GM23248 (cell line): ENCODE data around the gene PHKA1. TPM values are rescaled to one million over a fixed set of nuclear protein-coding genes. Genes with fewer than 3 reads are reported as not detected.

ENCODE experiments used
- DNase-seq: peaks from one replicate; pipeline ENCODE4 v3.0.0-alpha.2; 2015
- H2AFZ ChIP-seq: fragments of 200-600 bp; sonication (generic); 2 replicates; pipeline ENCODE4 v1.6.1; 2016; ENCODE audit warnings: antibody characterized with exemption
- H3F3A ChIP-seq: fragments of 200-600 bp; sonication (generic); 2 replicates; pipeline ENCODE4 v1.6.1; 2016; ENCODE audit warnings: mild to moderate bottlenecking, antibody characterized with exemption, mixed run types; ENCODE audit not compliant: insufficient read depth
- H3K27ac ChIP-seq: fragments of 200-600 bp; sonication (generic); 2 replicates; pipeline ENCODE4 v1.5.1; 2016; ENCODE audit warnings: mild to moderate bottlenecking
- H3K27me3 ChIP-seq: fragments of 200-600 bp; sonication (generic); replicated peaks from 2 replicates; pipeline ENCODE4 v1.6.1; 2016; ENCODE audit warnings: mild to moderate bottlenecking; ENCODE audit not compliant: insufficient read depth
- H3K36me3 ChIP-seq: fragments of 200-600 bp; sonication (generic); 2 replicates; pipeline ENCODE4 v1.6.1; 2016; ENCODE audit warnings: low read depth, mild to moderate bottlenecking
- H3K4me1 ChIP-seq: fragments of 200-600 bp; sonication (generic); 2 replicates; pipeline ENCODE4 v1.6.1; 2016; ENCODE audit warnings: mild to moderate bottlenecking; ENCODE audit not compliant: insufficient read depth
- H3K4me2 ChIP-seq: fragments of 200-600 bp; sonication (generic); one replicate; pipeline ENCODE4 v1.6.1; 2016; ENCODE audit warnings: mild to moderate bottlenecking; ENCODE audit not compliant: unreplicated experiment
- H3K4me3 ChIP-seq: fragments of 200-600 bp; sonication (generic); 2 replicates; pipeline ENCODE4 v1.5.1; 2016; ENCODE audit warnings: mild to moderate bottlenecking
- H3K79me2 ChIP-seq: fragments of 200-600 bp; sonication (generic); 2 replicates; pipeline ENCODE4 v1.6.1; 2016; ENCODE audit warnings: mild to moderate bottlenecking; ENCODE audit not compliant: insufficient read depth
- H3K9ac ChIP-seq: fragments of 200-600 bp; sonication (generic); 2 replicates; pipeline ENCODE4 v1.6.1; 2016; ENCODE audit warnings: mild to moderate bottlenecking
- H3K9me2 ChIP-seq: fragments of 200-600 bp; sonication (generic); 2 replicates; pipeline ENCODE4 v1.6.1; 2016; ENCODE audit warnings: mixed run types, mild to moderate bottlenecking, moderate library complexity; ENCODE audit not compliant: insufficient read depth
- H3K9me3 ChIP-seq: fragments of 200-600 bp; sonication (generic); one replicate; pipeline ENCODE4 v1.6.1; 2017; ENCODE audit warnings: low read depth
- H4K20me1 ChIP-seq: fragments of 200-600 bp; sonication (generic); 2 replicates; pipeline ENCODE4 v1.6.0; 2016; ENCODE audit not compliant: insufficient read depth
- EZH2 ChIP-seq: fragments of 200-600 bp; sonication (generic); IDR thresholded peaks from 2 replicates; pipeline ENCODE4 v1.6.1; 2018; ENCODE audit warnings: antibody characterized with exemption, mild to moderate bottlenecking; ENCODE audit not compliant: insufficient read depth, poor library complexity, severe bottlenecking
- EZH2phosphoT487 ChIP-seq: fragments of 200-600 bp; sonication (generic); IDR thresholded peaks from 2 replicates; pipeline ENCODE4 v1.6.1; 2018; ENCODE audit warnings: antibody characterized with exemption, moderate library complexity, mild to moderate bottlenecking, low read depth; ENCODE audit not compliant: insufficient read depth
- WGBS, 2 experiments: methylation state at CpG; one replicate each; pipeline ENCODE4 v1.1.6; 2015 to 2017; ENCODE audit warnings: low lambda C conversion rate in 2 of 2, low coverage in 1 of 2; ENCODE audit errors: missing lambda C conversion rate in 2 of 2; 5-methylcytosine and 5-hydroxymethylcytosine counted together
- in situ Hi-C: fragments of 300-500 bp; cut with MboI; formaldehyde crosslinking; loops from 2 replicates; pipeline ENCODE4 v1.15.0; 2020
- polyA plus RNA-seq: library from polyadenylated mRNA; unstranded; fragments of >200 nt; fragmentation: Nextera tagmentation; extraction: Ambion mirVana; gene quantifications from 2 replicates; pipeline ENCODE4 v1.2.1, GENCODE V29; 2016
- total RNA-seq: library from RNA; depleted of rRNA; stranded (reverse); fragments of >200 nt; shearing (Covaris generic); gene quantifications from 2 replicates; pipeline ENCODE4 v1.2.3, GENCODE V29; 2014

Gene PHKA1
- total and polyA plus RNA-seq, 2 experiments from 2014 or later: 1.6 to 2.5 TPM

GRCh38 chrX:72713130-72713529 is 976 bp downstream of the PHKA1 start:
- Histone ChIP-seq H3K4me1 (0 out of 2 replicates have a peak, but pooled peaks cover 3% of the 10 kb centered on the region), H3K27me3 (no peaks in the 10 kb centered on the region), H2AFZ (peak overlapping the region; percentile 90), H3F3A (peaks cover 4% of the 10 kb centered on the region; the same call in 1 of the 2 replicates), H3K9me2 (no peaks in the 10 kb centered on the region), H3K79me2 (no peaks in the 10 kb centered on the region), H3K27ac (no peak overlapping the region; the same call in 1 of the 2 replicates), H3K4me3 (peak overlapping the region; percentile 84), H3K4me2 (peak overlapping the region; percentile 84), H3K36me3 (no peaks in the 10 kb centered on the region), H3K9me3 (no peaks in the 10 kb centered on the region), H3K9ac (peak overlapping the region; percentile 74; the same call in 1 of the 2 replicates), H4K20me1 (no peaks in the 10 kb centered on the region)
- 64 to 66% methylated on average over 3 of the region's 3 CpGs for WGBS, 2 experiments
- in situ Hi-C loops: no loop called here
- no peak for TF ChIP-seq EZH2
- no peak for TF ChIP-seq EZH2phosphoT487
- DNase-seq: no peak

GRCh38 chrX:72712094-72712755 is 1.9 kb downstream of the PHKA1 start:
- no peaks in the 10 kb centered on the region for H3K79me2 ChIP-seq
- no peaks in the 10 kb centered on the region for H4K20me1 ChIP-seq
- H3K4me3 ChIP-seq: no peak overlapping the region
- H3K36me3 ChIP-seq: no peaks in the 10 kb centered on the region
- 13 to 21% methylated on average over 2 of the region's 2 CpGs for WGBS, 2 experiments
- no peaks in the 10 kb centered on the region for H3K27me3 ChIP-seq
- H3F3A ChIP-seq: peaks cover 4% of the 10 kb centered on the region; the same call in 1 of the 2 replicates
- no peak overlapping the region for H3K9ac ChIP-seq
- in situ Hi-C loops: no loop called here
- H3K9me3 ChIP-seq: no peaks in the 10 kb centered on the region
- no peak for TF ChIP-seq EZH2phosphoT487
- TF ChIP-seq EZH2: no peak
- H3K4me2 ChIP-seq: no peak overlapping the region
- no peak overlapping the region for H3K27ac ChIP-seq
- peak; percentile 20 for DNase-seq
- no peaks in the 10 kb centered on the region for H3K9me2 ChIP-seq
- no peak overlapping the region for H2AFZ ChIP-seq
- H3K4me1 ChIP-seq: 0 out of 2 replicates have a peak, but pooled peaks cover 3% of the 10 kb centered on the region

- Histone ChIP-seq H3K36me3 (no peaks in the 10 kb centered on the region), H3K27me3 (no peaks in the 10 kb centered on the region), H3K4me2 (no peak overlapping the region), H4K20me1 (no peaks in the 10 kb centered on the region), H3K4me1 (no peaks in the 10 kb centered on the region), H3K27ac (no peak overlapping the region), H2AFZ (no peak overlapping the region), H3K9me2 (no peaks in the 10 kb centered on the region), H3F3A (no peaks in the 10 kb centered on the region), H3K4me3 (no peak overlapping the region), H3K9me3 (no peaks in the 10 kb centered on the region), H3K9ac (no peak overlapping the region), H3K79me2 (no peaks in the 10 kb centered on the region)
- in situ Hi-C loops: no loop called here
- TF ChIP-seq EZH2 (no peak), EZH2phosphoT487 (no peak)
- DNase-seq: no peak
- WGBS, 2 experiments: 64 to 94% methylated on average over 1 of the region's 1 CpG
Measured at GRCh38 chrX:72705814-72706213, 8.3 kb downstream of the PHKA1 start.

- Histone ChIP-seq H3K4me3 (no peak overlapping the region), H3K9me3 (no peaks in the 10 kb centered on the region), H3K27ac (no peak overlapping the region), H3K27me3 (no peaks in the 10 kb centered on the region), H3K79me2 (no peaks in the 10 kb centered on the region), H3F3A (no peaks in the 10 kb centered on the region), H4K20me1 (no peaks in the 10 kb centered on the region), H3K36me3 (no peaks in the 10 kb centered on the region), H3K4me1 (no peaks in the 10 kb centered on the region), H2AFZ (no peak overlapping the region), H3K4me2 (no peak overlapping the region), H3K9me2 (no peaks in the 10 kb centered on the region), H3K9ac (no peak overlapping the region)
- DNase-seq: no peak
- in situ Hi-C loops: no loop called here
- TF ChIP-seq EZH2 (no peak), EZH2phosphoT487 (no peak)
Measured at GRCh38 chrX:72705111-72705510, 9.0 kb downstream of the PHKA1 start.
